ENCODE measurements around the gene KLK1.

Gene KLK1

DNA sequence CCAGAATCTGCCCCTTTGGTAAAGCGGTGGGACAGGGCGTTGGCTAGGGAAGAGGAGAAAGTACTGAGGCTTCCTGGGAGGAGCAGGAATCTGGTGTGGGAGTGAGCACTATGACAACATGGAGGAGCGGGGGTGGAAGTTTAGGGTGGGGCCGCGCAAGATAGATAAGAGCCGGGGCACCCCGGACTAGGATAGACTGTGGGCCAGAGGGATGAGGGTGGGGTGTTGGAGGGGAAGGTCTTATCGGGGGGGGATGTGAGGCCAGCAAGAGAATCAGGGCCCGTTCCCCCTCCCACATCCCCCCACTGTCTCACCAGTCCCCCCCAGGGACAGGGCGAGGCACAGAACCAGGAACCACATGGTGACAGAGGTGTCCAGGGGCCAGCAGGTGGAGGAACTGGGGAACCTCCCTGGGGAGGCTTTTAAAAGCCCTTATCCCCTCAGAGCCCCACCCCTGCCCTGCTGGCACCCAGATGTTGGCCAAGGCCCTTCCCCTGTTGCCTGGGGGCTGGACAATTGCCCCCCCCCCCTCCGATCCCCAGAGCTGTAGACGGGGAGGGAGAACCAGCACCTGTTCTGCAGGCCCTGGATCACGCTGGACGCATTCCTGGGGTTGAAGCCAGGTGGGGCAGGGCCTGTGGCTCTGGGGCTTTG lies at the start of gene KLK1:
TSS of gene KLK1 (minus strand) at position 399 of the 654 bp plus-strand sequence. CDS start at position 360, 39 bp downstream.
- DNase-seq = no peak

GRCh38 chr19:50873056-50873455 lies 49.5 kb upstream of the KLK1 start, which contains the start of gene KLK2:
TSS of gene KLK2 (plus strand) at chr19:50873439. CDS start at chr19:50873474, 35 bp downstream.
- no peak for DNase-seq

- no peak for DNase-seq
Observed at GRCh38 chr19:50870417-50871089, 47.0 kb upstream of the KLK1 start.

DNA sequence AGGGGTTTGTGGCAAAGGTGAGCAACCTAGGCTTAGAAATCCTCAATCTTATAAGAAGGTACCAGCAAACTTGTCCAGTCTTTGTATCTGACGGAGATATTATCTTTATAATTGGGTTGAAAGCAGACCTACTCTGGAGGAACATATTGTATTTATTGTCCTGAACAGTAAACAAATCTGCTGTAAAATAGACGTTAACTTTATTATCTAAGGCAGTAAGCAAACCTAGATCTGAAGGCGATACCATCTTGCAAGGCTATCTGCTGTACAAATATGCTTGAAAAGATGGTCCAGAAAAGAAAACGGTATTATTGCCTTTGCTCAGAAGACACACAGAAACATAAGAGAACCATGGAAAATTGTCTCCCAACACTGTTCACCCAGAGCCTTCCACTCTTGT lies 45.9 kb upstream of the KLK1 start:
- no peak for DNase-seq

DNA sequence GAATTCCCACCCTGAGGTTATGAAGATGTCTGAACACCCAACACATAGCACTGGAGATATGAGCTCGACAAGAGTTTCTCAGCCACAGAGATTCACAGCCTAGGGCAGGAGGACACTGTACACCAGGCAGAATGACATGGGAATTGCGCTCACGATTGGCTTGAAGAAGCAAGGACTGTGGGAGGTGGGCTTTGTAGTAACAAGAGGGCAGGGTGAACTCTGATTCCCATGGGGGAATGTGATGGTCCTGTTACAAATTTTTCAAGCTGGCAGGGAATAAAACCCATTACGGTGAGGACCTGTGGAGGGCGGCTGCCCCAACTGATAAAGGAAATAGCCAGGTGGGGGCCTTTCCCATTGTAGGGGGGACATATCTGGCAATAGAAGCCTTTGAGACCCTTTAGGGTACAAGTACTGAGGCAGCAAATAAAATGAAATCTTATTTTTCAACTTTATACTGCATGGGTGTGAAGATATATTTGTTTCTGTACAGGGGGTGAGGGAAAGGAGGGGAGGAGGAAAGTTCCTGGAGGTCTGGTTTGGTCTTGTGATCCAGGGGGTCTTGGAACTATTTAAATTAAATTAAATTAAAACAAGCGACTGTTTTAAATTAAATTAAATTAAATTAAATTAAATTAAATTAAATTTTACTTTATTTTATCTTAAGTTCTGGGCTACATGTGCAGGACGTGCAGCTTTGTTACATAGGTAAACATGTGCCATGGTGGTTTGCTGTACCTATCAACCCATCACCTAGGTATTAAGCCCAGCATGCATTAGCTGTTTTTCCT lies 38.1 kb upstream of the KLK1 start:
- no peak for DNase-seq

DNA sequence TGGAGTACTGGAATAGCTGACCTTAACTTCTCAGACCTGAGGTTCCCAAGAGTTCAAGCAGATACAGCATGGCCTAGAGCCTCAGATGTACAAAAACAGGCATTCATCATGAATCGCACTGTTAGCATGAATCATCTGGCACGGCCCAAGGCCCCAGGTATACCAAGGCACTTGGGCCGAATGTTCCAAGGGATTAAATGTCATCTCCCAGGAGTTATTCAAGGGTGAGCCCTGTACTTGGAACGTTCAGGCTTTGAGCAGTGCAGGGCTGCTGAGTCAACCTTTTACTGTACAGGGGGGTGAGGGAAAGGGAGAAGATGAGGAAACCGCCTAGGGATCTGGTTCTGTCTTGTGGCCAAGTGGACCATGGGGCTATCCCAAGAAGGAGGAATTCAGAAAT lies 37.4 kb upstream of the KLK1 start:
- DNase-seq = no peak

DNA sequence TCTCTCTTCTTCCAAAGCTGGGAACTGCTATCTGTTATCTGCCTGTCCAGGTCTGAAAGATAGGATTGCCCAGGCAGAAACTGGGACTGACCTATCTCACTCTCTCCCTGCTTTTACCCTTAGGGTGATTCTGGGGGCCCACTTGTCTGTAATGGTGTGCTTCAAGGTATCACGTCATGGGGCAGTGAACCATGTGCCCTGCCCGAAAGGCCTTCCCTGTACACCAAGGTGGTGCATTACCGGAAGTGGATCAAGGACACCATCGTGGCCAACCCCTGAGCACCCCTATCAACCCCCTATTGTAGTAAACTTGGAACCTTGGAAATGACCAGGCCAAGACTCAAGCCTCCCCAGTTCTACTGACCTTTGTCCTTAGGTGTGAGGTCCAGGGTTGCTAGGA lies 36.3 kb upstream of the KLK1 start:
- no peak for DNase-seq

- DNase-seq = peak; percentile 31
Observed at GRCh38 chr19:50858886-50859285, 35.3 kb upstream of the KLK1 start.

GRCh38 chr19:50857366-50857765 lies 33.8 kb upstream of the KLK1 start:
- DNase-seq = no peak

GRCh38 chr19:50854636-50855410 lies 31.2 kb upstream of the KLK1 start, which contains the start of gene KLK3:
TSS of gene KLK3 (plus strand) at chr19:50854915. CDS start at chr19:50854956, 41 bp downstream.
- DNase-seq = no peak

DNA sequence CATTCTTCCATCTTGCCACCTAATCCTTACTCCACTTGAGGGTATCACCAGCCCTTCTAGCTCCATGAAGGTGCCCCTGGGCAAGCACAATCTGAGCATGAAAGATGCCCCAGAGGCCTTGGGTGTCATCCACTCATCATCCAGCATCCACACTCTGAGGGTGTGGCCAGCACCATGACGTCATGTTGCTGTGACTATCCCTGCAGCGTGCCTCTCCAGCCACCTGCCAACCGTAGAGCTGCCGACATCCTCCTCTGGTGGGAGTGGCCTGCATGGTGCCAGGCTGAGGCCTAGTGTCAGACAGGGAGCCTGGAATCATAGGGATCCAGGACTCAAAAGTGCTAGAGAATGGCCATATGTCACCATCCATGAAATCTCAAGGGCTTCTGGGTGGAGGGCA lies 28.0 kb upstream of the KLK1 start:
- no peak for DNase-seq

DNA sequence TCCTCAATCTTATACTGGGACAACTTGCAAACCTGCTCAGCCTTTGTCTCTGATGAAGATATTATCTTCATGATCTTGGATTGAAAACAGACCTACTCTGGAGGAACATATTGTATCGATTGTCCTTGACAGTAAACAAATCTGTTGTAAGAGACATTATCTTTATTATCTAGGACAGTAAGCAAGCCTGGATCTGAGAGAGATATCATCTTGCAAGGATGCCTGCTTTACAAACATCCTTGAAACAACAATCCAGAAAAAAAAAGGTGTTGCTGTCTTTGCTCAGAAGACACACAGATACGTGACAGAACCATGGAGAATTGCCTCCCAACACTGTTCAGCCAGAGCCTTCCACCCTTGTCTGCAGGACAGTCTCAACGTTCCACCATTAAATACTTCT lies 27.2 kb upstream of the KLK1 start:
- DNase-seq = no peak

GRCh38 chr19:50844296-50844935 lies 20.8 kb upstream of the KLK1 start:
- DNase-seq = no peak

DNA sequence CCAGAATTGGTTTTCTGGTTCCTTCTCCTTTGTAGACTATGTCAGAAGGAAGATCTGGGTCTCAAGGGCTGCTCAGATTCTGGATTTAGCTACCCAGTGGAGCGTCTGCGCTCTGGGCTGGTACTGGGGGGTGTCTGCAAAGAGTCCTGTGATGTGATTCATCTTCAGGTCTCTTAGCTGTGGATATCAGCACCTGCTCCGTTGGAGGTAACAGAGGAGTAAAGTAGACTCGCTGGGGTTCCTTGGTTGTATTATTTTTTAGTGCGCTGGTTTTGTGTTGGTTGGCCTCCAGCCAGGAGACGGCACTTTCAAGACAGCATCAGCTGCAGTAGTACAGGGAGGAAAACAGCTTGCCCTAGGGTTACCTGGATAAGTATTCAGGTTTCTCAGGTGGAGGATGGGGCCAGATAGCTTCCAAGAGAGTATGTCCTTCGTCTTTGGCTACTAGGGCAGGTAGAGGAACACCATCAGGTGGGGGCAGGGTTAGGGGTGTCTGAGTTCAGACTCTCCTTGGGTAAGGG lies 20.2 kb upstream of the KLK1 start:
- DNase-seq = no peak

DNA sequence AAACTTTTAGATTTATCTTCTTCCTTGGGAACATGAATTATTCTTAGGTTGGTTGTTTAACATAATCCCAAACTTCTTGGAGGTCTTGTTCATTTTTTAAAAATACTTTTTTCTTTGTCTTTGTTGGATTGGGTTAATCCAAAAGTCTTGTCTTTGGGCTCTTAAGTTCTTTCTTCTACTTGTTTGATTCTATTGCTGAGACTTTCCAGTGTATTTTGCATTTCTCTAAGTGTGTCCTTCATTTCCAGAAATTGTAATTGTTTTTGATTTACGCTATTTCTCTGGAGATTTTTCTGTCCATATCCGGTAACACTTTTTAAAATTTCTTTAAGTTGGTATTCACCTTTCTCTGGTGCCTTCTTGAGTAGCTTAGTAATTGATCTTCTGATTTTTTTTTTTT lies 19.6 kb upstream of the KLK1 start:
- no peak for DNase-seq

GRCh38 chr19:50842130-50842529 lies 18.5 kb upstream of the KLK1 start:
- DNase-seq = no peak

DNA sequence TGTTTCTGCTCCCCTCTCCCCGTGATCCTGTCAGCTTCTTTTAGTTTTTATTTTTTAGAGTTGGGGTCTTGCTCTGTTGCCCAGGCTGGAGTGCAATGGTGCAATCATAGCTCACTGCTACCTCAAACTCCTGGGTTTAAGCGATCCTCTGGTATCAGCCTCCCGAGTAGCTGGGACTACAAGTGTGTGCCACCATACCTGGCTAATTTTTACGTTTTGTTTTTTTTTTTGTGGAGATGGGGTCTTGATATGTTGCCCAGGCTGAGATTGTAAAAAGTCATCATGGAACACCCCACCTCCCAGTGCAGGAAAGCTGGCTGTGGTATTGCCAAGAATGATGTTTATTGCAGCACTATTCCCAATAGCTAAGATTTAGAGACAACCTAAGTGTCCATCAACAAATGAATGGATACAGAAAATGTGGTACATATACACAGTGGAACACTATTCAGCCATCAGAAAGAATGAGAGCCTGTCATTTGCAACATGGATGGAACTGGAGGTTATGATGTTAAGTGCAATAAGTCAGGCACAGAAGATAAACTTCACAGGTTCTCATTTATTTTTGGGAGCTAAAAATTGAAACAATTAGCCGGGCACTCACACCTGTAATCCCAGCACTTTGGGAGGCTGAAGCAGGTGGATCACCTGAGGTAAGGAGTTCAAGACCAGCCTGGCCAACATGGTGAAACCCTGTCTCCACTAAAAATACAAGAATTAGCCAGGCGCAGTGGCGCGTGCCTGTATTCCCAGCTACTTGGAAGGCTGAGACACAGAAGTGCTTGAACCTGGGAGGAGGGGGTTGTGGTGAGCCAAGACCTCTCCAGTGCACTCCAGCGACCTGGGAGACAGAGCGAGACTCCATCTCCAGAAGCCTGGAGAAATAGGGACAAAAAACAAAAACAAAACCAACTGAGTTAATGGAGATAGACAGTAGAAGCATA lies 16.4 kb upstream of the KLK1 start:
- no peak for DNase-seq

DNA sequence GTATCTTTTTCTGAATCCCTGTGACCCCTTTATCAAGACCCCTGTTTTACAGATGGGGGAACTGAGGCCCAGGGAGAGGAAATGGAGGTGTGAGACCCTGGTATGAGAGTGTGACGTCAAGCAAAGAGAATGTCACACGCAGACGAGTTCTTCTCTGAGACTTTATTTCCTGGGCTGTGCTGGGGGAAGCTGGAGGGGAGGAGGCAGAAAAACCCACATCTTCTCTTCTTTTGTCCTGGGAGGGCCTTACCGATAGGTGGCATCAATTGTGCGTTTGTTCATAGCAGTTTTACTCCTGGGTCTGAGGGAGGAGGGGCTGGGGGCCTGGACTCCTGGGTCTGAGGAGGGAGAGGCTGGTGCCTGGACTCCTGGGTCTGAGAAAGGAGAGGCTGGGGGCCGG lies 14.7 kb upstream of the KLK1 start:
- DNase-seq = no peak

DNA sequence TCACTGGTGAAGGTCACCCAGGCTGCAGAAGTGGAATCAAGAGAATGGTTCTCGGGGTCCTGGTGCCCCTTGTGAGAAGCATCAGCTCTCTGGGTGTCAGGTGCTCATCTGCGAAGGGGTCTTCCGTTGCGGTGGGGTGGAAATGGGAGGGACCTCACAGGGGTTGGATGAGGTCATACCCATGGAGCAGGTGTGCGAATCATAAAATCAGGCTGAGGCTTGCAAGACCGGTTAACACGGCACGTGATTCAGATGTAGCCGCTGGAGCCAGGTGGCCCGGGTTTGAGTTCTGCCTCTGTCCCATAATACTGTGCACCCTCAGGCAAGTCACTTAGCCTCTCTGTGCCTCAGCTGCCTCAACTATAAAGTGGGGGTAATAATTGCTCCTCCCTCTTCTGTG lies 13.7 kb upstream of the KLK1 start:
- no peak for DNase-seq

GRCh38 chr19:50836543-50837195 lies 13.1 kb upstream of the KLK1 start:
- DNase-seq = no peak

All from NCI-H2107 (cell line).